ENCODE measurements around the gene MUC4. TPM values are rescaled to one million over a fixed set of nuclear protein-coding genes. Genes with fewer than 3 reads are reported as not detected.

MUC4 gene
- total RNA-seq, 1 experiment from 2014 or later: 0.03 TPM

GRCh38 chr3:195849322-195850074 is 37.8 kb upstream of the MUC4 start:
- no peak overlapping the region for H3K27ac ChIP-seq (ENCODE audit: low read length)
- H3K36me3 ChIP-seq (ENCODE audit: control insufficient read depth, insufficient read depth, low read length): no peaks in the 10 kb centered on the region
- H3K4me3 ChIP-seq (ENCODE audit: low read depth in 2 of 2, low read length in 2 of 2): no peak overlapping the region
- no peaks in the 10 kb centered on the region for H3K27me3 ChIP-seq (ENCODE audit: control insufficient read depth, insufficient read depth, low read length)
- H3K9me3 ChIP-seq (ENCODE audit: control insufficient read depth, insufficient read depth, low read depth, low read length): no peaks in the 10 kb centered on the region
- ChIA-PET CTCF (interaction anchor here (0.7 to 1.7 kb wide), 8 partner anchors 10 to 92 kb away, joined by 3 to 10 read pairs (median 4); no protein-coding TSS in a partner anchor), POLR2A (no interaction called here)
- DNase-seq (ENCODE audit: low read depth, low spot score): no peak
- no peaks in the 10 kb centered on the region for H3K4me1 ChIP-seq (ENCODE audit: control insufficient read depth, insufficient read depth, low read length)
- no peak for TF ChIP-seq REST (IDR thresholded peaks at IDR 0.05; ENCODE audit: insufficient read depth in 1 of 2, low read depth in 2 of 2, low read length in 1 of 2)
- no peak for TF ChIP-seq POLR2AphosphoS5 (IDR thresholded peaks at IDR 0.05; ENCODE audit: low read depth, low read length)
- no peak for TF ChIP-seq SIN3A (IDR thresholded peaks at IDR 0.05; ENCODE audit: borderline replicate concordance, insufficient read depth, low read depth, low read length)
- TF ChIP-seq CTCF (IDR thresholded peaks at IDR 0.05): peak; percentile 95
- TF ChIP-seq TCF7L2 (IDR thresholded peaks at IDR 0.05; ENCODE audit: low read depth, low read length): no peak
- intact Hi-C loops (cut with micrococcal nuclease; ENCODE audit: unreplicated experiment): loop anchor here (10.0 kb wide), 1 partner anchor 145 kb away; no protein-coding TSS in a partner anchor
- ATAC-seq: peak; percentile 79
- BruUV-seq (replicated peaks): no TSS peak
- in situ Hi-C loops (cut with HindIII; ENCODE audit: low pct_unique_long_range_greater_than_20kb, low sequenced_read_pairs): no loop called here

GRCh38 chr3:195847055-195847950 is 35.6 kb upstream of the MUC4 start:
- H3K9me3 ChIP-seq (ENCODE audit: control insufficient read depth, insufficient read depth, low read depth, low read length): no peaks in the 10 kb centered on the region
- no peak for DNase-seq (ENCODE audit: low read depth, low spot score)
- CTCF ChIA-PET: no interaction called here
- H3K4me3 ChIP-seq (ENCODE audit: low read depth in 2 of 2, low read length in 2 of 2): no peak overlapping the region
- intact Hi-C loops (cut with micrococcal nuclease; ENCODE audit: unreplicated experiment) (no loop called here), in situ Hi-C loops (cut with HindIII; ENCODE audit: low pct_unique_long_range_greater_than_20kb, low sequenced_read_pairs) (no loop called here)
- no peak overlapping the region for H3K27ac ChIP-seq (ENCODE audit: low read length)
- no peaks in the 10 kb centered on the region for H3K27me3 ChIP-seq (ENCODE audit: control insufficient read depth, insufficient read depth, low read length)
- no peaks in the 10 kb centered on the region for H3K4me1 ChIP-seq (ENCODE audit: control insufficient read depth, insufficient read depth, low read length)
- no peaks in the 10 kb centered on the region for H3K36me3 ChIP-seq (ENCODE audit: control insufficient read depth, insufficient read depth, low read length)
- peak; percentile 25; the same call in 1 of the 2 replicates for ATAC-seq
- BruUV-seq (replicated peaks): no TSS peak
- TF ChIP-seq POLR2AphosphoS5 (IDR thresholded peaks at IDR 0.05; ENCODE audit: low read depth, low read length): no peak
- no peak for TF ChIP-seq SIN3A (IDR thresholded peaks at IDR 0.05; ENCODE audit: borderline replicate concordance, insufficient read depth, low read depth, low read length)
- no peak for TF ChIP-seq CTCF (IDR thresholded peaks at IDR 0.05)
- TF ChIP-seq REST (IDR thresholded peaks at IDR 0.05; ENCODE audit: insufficient read depth in 1 of 2, low read depth in 2 of 2, low read length in 1 of 2): no peak
- POLR2A ChIA-PET: no interaction called here
